ENCODE measurements around the gene STARD7.
A peak's percentile ranks its signal among the peaks of the same experiment; 100 is the strongest.
"Not testable (repeated sequence)": the region's sequence is repeated elsewhere in the genome, so short reads cannot be mapped to it uniquely, and the experiment has no call there.

STARD7 gene, protein sequence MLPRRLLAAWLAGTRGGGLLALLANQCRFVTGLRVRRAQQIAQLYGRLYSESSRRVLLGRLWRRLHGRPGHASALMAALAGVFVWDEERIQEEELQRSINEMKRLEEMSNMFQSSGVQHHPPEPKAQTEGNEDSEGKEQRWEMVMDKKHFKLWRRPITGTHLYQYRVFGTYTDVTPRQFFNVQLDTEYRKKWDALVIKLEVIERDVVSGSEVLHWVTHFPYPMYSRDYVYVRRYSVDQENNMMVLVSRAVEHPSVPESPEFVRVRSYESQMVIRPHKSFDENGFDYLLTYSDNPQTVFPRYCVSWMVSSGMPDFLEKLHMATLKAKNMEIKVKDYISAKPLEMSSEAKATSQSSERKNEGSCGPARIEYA

DNA sequence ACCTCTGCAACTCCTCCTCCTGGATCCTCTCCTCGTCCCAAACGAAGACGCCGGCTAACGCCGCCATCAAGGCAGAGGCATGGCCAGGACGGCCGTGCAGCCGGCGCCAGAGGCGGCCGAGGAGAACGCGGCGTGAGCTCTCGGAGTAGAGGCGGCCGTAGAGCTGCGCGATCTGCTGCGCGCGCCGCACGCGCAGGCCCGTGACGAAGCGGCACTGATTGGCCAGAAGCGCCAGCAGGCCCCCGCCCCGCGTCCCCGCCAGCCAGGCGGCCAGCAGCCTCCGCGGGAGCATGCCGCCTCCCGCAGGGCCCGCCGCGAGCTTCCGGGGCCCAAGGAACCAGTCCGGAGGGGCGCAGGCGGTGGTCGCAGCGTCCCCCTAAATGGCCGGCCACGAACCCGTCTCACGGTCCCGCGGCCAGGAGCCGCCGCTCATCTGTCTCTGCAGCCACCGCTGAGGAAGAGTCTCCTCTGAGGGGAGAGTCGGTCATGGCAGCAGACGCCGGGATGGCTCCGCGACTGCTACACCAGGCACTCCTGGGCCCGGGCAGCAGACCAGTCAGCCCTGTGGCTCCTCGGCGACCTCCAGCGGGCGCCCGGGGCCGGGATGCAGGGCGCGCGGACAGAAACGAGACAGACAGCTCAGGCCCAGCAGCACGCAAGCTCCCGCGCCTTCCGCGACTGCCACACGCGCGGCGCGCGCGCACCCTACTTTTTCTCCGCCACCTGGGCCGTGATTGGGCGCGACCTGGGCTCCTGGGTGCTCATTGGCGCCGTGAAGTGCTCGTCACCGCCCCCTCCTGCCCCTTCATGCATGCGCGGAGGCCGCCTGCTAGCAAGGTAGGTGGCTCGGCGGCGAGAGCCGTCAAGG is at the start of gene STARD7:
TSS of gene STARD7 (minus strand) at position 685 of the 868 bp plus-strand sequence. CDS start at position 292, 393 bp downstream.
- peak; percentile 95 for DNase-seq (ENCODE audit: low read depth)

DNA sequence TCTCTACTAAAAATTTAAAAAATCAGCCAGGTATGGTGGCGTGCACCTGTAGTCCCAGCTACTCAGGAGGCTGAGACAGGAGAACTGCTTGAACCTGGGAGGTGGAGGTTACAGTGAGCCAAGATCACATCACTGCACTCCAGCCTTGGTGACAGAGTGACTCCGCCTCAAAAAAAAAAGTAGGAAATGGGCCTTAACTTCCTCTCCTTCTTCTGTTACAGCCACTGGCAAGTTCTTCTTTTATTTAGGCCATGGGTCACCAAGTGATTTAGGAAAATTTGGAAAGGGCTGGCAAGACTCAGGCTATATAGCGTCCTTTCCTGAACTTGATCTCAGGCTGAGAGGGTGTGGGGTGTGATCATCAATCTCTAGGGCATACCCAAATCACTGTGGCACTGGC is 49.1 kb upstream of the STARD7 start:
- not testable (repeated sequence) for DNase-seq (ENCODE audit: low read depth)

DNA sequence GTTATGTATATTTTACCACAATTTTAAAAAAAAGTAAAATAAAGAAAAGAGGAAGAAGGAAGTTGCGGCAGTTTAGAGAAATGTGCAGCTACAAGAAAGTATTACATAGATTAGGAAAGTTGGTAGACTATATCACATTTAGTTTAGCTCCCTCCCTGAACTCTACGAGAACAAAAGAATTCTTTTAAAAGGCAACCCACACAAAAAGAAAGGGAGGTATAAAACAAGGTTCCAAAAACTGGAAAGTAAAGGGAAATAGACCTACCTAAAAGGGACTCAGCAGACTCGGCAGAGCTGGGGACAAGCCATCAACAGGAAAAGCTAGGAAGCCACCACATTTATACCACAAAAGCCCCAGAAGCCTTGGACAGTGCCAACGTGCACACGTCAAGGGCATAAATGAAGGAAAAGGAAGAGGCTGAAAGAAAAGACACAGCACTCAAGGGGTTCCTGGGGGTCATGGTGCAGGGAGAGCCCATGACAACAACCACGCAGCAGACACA is 48.0 kb upstream of the STARD7 start:
- DNase-seq (ENCODE audit: low read depth): no peak

DNA sequence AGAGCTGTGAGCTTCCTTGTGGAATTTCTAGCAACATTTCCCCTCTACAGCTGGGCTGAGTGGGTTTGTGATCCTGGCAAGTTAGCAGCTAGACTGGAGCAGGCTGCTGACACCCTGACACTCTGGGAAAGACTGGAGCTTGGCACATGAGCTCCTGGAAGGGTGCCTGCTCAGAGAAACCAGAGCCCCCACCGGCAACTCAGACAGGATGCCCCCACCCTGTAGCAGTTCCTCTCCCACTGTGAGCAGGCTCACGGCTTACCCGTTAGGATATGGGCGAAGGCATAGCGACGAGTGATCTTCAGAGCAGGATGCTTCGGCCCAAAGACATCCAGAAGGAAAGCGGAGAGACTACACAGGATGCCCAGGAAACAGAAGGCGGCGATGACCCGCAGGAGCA is 45.9 kb upstream of the STARD7 start:
- no peak for DNase-seq (ENCODE audit: low read depth)

DNA sequence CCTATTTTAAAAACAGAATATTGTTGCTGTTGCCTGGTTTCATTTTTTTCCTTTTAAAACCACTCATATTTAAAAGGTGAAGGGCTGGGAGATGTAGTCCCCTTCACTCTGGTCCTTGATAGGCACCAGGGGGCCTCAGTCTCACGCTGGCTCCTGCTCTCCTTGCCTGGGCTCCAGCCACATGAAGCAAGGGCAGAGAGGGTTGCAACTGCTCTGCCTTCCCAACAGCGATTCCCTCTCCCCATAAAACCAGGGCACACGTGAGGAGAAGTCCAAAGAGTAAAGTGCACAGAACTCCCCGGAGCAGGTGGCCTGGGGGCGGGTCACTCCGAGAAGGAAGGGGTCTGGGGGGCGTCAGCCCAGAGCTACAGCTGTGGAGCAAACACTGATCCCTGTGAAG is 44.4 kb upstream of the STARD7 start:
- no peak for DNase-seq (ENCODE audit: low read depth)

DNA sequence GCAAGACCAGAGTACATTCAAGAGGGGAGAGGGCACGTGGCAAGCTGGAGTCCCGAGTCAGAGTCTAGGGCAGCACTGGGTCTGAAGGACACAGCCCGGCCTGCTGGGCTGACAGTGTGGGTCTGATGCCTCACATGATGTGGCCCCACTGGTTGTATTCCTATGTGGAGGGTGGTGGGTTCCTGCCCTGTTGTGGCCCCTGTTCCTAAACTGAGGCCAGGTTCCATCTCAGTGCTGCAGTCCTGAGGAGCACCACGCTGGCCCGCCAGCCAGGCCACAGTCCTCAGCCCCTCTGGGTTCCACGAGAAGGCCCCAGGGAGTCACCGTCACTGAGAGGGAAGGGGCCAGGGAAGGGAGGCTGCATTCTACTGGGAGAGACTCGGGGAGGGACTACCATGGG is 43.9 kb upstream of the STARD7 start:
- no peak for DNase-seq (ENCODE audit: low read depth)

DNA sequence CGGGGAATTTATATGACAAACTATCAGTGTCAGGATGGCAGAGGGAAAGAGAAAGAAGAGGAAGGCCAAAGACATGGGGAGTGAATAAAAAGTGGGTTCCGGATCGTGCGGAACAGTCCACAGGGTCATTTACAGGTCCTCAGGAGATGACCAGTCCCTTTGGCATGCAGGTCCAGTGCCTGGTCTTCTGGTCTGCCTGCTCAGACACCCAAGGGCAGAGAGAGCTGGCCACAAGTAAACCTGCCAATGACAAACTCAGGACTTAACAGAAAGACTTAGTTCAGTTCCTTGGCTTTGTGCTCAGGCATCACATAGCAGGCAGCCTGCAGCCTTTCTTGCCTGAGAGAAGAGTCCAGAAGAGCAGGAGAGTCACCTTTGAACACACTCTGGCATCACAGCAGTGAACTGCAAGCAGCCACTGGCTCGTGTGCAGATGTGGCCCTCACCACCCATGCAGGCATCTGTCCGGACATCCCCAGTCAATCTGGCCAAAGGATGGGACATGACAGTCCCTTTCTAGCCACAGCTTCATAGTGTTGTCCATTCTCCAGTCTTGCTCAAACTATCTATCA is 43.2 kb upstream of the STARD7 start:
- DNase-seq (ENCODE audit: low read depth): no peak

DNA sequence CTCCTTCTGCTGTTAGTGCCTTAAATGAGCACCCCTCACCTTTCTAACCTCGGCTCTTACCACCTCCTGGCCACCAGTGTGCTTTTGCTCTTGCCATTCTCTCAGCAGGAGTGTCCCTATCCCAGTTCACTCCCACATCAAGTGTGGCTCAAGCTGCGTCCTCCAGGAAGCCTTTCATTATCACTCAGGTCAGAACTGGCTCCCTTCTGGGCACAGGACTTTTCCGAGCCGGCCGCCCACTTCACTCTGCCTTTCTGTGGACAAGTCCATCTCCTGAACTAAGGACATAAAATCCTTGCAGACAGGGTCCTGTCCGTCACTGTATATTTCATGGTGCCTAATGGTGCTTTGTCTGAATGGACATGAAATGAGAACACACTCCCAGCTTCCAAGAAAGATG is 41.6 kb upstream of the STARD7 start:
- DNase-seq (ENCODE audit: low read depth): no peak

DNA sequence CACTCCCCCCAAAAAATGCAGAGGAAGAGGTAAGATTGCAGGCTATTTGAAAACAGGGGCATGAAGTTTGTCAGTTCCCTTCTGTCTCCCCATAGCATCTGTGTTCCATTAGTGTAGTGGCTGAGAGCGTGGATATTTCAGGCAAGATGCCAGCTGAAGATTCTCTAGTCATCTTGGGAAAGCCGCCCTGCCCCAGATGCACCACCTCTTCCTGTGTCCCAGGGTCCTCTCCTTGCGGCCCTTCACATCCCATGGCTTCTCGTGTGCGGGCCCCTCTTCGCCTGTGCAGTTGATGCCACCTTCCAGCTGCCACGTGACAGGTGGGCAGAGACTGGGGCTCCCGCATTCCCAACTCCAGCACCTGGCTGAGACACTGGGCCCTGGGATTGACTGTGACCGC is 41.0 kb upstream of the STARD7 start:
- no peak for DNase-seq (ENCODE audit: low read depth)

DNA sequence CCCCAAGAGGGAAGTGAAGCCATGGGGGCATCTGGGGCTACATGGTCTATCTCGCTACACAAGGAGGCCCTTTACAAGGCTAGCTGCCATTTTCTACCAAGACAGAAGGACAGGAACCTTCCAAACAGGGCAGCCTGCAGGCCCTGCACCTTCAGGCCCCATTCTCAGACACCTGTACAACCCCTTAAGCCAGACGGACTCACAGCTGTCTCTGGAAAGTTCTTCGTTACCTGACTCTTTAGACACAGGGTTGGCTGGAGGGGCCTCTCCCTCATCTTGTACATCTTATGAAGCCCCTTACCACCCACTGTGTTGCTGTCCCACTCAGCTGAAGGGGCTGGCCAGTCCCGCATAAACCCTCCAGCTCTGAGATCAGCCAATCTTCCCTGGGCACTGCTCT is 40.0 kb upstream of the STARD7 start:
- no peak for DNase-seq (ENCODE audit: low read depth)

DNA sequence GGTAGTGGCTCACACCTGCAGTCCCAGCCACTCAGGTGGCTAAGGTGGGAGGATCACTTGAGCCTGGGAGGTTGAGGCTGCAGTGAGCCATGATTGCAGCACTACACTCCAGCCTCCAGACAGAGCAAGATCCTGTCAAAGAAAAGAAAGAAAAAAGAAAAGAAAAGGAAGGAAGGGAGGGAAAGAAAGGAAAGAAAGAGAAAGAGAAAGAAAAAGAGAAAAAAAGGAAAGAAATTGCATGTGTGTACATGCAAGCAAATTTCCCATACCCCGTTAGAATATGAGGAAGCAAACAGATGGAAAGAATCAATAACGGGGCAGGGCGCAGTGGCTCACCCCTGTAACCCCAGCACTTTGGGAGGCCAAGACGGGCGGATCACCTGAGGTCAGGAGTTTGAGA is 39.3 kb upstream of the STARD7 start:
- no peak for DNase-seq (ENCODE audit: low read depth)

DNA sequence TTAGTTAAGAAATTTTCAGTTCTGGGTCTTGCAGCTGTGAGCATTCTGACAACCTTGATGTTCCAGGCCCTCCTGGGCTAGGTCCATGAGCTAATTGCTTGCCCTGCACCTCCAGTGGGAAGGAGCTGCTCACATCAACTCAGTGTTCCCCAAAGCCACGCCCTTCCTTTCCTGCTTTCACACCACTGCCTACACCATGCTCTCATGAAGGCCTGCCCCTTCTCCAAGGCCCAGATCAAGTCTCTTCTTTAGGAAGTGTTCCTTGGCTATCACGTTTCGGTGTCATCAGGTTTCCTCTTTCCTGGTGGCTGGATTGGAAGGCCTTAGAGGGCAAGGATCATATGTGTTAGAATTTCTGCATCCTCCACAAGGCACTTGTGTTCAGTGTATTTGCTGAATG is 38.4 kb upstream of the STARD7 start:
- DNase-seq (ENCODE audit: low read depth): no peak

DNA sequence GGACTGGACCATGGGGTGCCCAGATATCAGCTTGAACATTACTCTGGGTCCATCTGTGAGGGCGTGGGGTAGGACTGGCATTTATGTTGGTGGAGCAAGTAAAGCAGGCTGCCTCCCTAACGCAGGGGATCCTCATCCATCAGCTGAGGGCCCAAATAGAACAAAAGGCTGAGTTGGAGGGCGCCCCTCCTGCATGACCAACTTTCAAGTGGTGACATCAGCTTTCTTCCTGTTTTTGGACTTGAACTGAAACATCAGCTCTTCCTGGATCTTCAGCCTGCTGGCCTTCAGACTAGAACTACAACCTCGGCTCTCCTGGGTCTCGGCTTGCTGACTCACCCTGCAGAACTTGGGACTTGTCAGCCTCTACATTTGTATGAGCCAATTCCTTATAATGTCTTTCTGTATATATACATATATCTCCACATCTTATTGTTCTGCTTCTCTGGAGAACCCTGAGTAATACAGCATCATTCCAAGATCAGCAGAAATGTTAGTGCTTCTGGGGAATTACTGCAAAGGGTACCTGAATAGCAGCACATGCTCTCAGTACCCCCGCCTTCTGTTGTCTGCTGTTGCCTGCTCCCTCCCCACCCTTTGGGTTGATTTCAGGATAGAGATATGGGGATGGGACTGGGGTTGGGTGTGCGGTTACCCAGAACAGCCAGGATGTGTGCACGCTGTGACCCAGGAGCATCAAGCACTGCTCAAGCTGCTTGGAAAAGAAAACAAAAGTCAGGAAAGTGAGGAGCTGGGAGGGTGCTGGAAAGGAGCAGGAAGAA is 37.2 kb upstream of the STARD7 start:
- DNase-seq (ENCODE audit: low read depth): no peak

DNA sequence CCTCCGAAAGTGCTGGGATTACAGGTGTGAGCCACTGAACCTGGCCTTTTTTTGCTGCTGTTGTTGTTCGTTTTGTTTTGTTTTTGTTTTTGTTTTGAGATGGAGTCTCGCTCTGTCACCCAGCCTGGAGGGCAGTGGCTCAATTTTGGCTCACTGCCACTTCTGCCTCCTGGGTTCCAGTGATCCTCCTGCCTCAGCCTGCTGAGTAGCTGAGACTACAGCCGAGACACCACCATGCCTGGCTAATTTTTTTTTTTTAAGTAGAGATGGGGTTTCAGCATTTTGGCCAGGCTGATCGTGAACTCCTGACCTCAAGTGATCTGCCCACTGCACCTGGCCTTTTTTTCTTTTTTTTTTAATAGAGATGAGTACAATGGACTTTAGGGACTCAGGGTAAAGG is 35.2 kb upstream of the STARD7 start:
- DNase-seq (ENCODE audit: low read depth): no peak

DNA sequence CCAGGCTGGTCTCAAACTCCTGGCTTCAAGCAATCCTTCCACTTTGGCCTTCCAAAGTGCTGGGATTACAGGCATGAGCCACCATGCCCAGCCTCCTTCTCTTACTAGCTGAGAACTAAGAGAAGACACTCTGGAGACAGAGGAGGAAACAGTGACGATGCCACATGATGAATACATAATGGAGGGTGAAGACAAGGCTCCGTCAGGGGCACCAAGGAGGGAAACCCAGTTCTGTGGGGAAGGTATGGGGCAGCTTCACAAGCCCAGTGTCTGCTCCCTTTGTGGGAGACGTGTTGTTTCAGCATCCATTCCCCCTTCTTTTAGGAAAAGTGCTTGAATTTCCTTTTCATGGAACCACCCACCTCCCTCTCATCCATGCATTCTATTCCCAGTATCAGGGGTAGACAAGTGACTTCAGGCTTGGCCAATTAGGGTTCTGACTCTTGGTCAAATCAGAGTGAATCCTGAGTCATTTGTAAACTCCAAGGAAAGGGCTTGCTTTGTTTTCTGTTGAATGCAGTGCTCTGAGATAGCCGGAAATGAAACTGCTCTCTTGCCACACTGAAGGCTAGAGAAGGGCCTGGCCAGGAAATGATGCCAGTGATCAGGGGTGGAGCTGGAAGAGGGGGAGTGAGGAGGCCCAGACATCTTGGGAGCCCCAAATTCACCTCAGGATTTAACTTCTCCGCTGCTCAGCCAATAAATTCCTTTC is 33.4 kb upstream of the STARD7 start:
- peak; percentile 23 for DNase-seq (ENCODE audit: low read depth)

DNA sequence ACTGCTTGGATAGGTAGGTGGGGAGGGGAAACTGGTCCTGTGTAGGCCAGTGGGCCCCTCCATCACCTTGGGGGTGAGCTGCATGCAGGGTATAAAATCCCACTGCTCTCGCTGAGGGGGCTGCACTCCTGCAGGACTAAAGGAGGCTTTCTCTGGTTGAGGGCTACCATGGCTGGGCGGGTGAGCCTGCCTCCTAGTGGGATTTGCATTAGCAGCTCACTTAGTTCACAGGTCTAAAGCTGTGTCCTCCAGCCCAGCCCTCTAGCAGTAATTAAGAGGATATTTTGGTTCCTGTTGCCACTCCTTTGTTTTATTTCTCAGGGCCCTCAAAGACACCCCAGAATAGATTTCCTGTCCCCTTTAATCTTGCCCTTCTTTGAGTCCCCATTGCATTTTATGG is 32.6 kb upstream of the STARD7 start:
- no peak for DNase-seq (ENCODE audit: low read depth)

DNA sequence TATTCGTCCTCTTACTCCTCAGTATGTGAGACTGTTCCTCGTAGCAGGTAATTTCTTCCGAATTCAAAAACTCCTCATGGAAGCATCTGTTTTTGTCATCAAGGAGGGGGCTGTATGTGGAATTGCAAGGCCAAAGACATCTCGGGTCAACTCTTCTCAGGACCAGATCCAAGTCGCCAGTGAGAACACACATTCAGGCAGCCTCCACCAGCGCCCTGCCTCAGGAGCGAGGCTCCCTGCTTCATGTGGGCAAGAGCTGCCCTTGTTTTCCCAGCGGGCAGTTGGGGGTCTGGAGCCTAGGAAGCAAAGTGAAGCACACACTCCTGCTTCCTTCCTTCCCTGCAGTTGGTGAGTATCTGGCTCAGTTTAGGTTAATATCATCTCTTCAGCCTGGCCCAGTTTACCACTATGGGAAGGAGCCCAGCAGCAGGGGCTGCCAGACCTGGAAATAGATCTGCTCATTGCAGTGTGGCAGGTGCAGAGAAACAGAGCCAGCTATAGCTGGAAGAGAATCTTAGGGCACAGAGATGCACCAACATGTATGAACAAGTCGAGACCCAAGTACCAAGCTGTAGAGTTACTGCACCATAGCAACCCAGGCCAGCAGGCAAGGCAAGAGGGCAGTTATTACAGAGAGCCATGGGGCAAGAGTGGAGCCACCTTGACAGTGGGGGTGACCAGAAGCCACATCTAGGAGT is 31.9 kb upstream of the STARD7 start:
- no peak for DNase-seq (ENCODE audit: low read depth)

DNA sequence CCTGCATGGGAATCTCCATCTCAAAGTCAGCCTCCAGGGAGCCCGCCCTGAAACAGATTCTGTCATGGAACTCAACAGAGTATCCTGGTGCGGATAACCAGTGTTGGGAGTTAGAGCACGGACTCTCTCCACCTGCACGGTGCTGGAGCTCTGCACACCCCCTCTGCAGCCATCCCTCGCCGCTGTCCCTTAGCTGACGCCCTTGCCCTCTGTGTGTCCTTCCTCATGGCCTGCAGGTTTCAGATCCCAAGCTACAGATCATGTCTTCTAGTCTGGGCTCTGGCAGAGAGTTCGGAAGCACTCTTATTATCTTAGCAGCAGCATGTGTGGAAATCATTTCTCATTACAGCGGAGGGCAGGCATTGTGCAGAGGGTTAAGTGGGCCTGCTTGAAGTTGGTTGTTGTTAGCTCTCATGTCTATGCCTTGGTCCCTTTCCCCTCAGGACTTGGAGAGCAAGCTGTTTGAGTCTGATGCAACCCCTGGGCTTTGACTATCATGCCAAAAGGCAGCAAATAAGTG is 31.2 kb upstream of the STARD7 start:
- no peak for DNase-seq (ENCODE audit: low read depth)

DNA sequence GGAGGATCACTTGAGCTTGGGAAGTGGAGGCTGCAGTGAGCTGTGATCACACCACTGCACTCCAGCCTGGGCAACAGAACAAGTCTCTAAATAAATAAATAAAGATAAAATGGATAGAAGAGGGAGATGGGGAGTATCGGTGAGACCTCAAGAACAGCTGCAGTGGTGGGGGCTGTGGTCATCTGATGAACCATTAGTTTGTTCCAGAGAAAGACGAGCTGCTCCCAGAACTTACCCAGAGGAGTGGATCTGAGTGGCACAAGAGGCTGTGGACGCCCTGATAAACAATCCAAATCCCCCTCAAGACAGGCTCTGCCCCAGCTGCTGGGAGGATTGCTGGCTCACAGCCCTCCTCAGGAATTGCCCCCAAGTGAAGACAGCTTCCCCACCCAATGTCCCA is 30.5 kb upstream of the STARD7 start:
- DNase-seq (ENCODE audit: low read depth): no peak

DNA sequence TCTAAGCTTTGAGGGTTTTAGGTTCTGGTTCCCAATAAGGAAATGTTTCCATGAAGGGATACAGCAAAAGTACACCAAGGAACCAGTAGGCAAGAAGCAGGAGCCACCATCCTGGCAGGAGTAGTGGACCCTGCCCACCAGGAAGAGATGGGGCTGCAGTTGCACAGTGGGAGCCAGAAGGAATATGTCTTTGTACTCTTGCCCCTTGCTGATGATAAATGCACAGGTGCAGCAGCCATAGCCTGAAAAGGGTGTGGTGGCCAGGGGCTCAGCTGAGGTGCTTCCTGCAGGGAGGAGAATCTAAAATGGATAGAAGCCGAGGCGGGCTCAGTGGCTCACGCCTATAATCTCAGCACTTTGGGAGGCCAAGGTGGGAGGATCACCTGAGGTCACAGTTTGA is 29.6 kb upstream of the STARD7 start:
- no peak for DNase-seq (ENCODE audit: low read depth)

DNA sequence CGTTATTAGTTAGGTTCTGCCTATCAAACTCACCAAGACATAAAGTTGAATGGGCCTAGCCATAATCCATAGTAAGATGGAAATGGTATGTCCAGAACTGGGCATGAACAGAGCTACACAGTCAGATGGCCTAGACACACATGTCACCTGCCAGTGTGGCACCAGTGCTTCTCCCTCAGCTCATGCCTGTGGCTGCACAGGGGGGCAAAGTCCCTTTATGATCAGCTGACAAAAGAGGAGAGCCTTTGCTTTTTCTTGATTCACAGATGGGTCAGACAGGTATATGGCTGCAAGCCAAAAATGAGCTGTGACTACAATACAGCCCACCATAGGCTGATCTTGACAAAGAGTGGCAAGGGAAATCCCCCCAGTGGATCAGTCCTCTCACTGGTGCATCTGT is 28.3 kb upstream of the STARD7 start:
- DNase-seq (ENCODE audit: low read depth): no peak

All from activated T-cell treated with anti-CD3 and anti-CD28 coated beads for 1 hour (primary cell).